GM21381 (cell line): ENCODE measurements around the gene ANKRD33B.

Source experiments
- ATAC-seq: cut with Tn5 transposase; IDR thresholded peaks from one replicate; pipeline ENCODE4 v1.9.1; 2021; ENCODE audit warnings: mild to moderate bottlenecking, moderate library complexity; ENCODE audit not compliant: unreplicated experiment

ANKRD33B gene

DNA sequence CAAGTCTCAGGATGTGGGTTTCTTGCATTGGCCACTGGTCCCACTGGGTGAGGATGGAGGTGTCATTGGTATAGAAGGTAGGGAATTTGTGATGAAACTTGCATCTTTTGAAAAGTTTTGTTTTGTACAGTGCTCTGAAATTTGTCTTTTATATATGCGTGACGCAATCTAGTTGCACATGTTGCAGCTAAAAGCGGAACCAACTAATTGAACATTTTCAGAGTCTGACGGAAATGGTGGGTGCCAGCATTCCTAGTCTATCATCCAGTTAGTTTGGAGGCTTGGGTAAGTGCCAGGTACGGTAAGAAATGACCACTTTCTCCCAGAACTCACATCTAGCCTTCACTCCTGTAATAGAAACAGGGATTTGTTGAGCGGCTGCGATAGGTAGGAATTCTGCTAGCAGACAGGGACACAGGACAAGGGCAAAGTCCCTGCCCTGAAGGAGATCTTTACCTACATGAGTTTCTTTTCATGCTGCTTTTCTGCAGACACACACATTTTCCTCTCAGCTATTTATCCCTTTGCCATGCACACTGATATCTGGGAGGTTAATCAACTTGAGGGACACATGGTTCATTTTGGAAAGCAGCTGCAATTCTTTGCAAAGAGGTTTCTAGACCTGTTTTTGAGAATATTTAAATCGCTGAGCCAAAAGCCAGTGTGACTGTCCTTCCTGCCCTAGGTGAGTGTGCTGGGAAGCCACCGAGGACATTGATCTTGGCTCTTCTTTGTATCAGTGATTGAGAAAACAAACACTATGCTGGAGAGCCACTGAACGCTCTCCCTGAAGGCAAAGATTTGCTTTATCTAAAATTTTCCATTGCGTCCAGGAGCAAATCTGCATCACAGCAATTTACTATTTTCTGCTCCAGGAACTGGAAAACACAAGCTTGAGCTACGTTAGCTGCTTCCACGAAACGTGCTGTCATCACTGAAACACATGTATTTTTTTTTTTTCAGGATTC, 107.5 kb downstream of the ANKRD33B start:
- ATAC-seq = no peak

DNA sequence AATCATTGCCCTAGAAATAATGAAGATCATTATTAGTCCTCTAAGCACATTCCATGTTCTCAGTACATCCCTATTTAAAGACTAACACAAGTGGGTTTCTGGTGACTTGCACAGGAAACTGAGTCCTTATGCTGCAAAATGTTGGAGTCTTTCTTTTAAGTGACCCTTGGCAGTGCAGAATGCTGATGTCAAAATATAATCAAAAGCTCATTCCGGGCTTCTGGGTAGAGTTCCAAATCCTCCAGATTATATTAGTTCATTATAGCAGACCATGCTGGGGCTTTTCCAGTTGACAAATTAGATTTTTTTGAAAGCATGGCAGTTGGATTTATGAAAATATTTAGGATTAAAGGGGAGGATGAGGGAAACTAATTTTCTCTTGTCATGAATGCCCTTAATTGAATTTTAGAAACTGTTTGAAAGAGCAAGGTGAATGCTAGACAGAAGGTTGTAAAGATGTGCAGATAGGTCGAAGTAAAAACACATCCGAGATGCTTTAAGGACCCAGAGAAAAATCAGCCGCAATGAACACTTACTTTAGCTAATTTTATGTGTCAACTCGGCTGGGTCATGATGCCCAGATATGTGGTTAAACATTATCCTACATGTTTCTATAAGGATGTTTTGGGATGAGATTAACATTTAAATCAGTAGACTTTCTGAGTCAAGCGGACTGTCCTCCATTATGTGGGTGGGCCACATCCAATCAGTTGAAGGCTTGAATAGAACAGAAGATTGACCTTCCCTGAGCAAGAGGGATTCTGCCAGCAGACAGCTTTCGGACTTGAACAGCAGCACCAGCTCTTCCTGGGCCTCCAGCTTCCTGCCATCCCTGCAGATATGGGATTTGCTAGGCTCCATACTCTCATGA, 108.5 kb downstream of the ANKRD33B start:
- ATAC-seq = no peak

DNA sequence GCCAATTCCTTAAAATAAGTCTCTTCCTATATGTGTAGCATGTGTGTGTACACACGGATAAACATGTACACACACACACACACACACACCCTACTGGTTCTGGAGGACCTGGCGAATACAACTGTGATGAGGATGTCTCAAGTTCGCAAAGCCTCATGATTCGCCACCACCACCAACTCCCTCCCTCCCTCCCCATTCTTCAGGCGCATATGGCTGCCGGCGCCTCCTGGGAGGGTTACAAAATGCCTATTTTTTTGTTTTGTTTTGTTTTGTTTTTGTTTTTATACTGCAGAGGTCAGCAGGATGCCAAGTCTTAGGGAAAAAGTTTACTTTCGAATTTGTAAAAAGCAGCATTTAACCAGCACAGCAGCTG, 109.1 kb downstream of the ANKRD33B start:
- ATAC-seq = no peak

DNA sequence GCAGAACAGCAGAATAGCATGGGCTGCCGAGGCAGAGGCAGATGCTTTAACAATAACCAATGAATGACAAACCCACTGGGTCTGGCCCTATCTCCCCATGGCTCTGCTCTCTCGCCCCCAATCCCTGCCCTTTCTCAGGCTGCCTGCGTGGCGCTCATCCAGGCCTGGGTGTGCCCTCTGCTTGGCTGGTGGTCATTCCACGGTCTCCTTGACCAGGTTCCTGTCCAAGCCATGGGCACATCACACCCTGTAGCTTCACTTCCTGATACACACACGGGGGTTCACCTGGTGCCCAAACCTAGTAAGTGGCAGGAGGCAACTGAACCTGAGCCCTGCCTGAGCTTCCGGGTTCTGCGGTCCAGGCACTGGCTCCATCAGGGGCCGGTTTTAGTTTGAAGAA, 109.5 kb downstream of the ANKRD33B start:
- no peak for ATAC-seq

DNA sequence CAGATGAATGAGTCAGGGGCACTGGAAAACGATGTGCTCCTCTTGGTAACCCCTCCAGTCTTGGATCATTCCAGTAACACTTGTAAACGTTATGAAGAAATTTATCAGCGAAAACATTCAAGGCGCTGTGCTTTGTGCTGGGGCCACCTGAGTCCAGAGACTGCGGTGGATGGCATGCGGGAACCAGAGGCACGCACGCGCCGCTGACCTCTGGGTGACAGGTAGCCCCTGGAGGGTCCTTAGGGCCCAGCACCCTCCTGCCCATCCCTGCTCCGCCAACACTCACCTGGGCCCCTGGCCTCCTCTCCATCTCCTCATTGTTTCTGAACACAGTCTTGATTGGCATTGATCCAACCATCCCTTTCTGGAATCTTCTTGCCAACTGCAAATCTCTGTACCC, 110.2 kb downstream of the ANKRD33B start:
- no peak for ATAC-seq

DNA sequence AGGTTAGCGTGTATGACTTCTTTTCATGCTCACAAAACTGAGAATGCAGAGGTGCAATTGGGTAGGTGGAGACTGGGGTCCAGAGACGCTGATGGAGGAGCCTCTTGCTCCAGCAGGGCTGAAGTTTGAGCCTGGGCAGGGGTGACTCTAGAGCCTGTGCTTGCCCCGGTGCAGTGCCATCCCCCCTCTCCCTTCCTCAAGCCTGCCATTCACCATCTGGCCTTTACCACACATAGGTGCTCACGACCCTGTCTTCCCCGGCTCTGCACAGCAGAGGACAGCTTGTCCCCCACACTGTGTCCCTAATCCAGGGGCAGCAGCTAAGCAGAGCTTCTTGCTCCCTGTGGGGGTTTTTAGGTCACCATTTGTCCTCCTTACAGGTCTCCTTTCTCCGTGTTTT, 110.7 kb downstream of the ANKRD33B start:
- ATAC-seq = no peak

DNA sequence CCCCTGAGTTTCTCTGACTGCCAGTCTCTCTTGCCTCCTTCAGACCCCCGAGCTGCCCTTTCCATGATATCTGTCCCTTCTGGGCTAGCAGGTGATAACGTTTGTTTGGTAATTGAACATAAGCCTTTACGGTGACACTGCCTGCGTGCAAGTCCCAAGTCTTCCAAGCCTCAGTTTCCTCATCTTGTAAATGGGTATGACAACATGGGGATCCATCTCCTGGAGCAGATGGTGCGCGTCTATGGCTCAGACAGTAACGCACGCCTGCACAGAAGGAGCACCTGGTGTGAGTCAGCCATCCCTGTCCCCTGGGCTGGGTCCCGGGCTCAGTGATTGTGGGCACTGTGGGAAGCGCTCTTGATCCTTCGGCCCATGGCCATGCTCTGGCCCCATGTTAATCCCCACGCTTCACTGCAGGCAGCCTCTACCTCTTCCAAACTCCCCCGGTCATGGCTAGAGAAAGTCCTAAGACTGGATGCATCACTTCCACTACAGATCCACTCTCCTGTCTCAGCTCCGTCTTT, 111.4 kb downstream of the ANKRD33B start:
- ATAC-seq = no peak

DNA sequence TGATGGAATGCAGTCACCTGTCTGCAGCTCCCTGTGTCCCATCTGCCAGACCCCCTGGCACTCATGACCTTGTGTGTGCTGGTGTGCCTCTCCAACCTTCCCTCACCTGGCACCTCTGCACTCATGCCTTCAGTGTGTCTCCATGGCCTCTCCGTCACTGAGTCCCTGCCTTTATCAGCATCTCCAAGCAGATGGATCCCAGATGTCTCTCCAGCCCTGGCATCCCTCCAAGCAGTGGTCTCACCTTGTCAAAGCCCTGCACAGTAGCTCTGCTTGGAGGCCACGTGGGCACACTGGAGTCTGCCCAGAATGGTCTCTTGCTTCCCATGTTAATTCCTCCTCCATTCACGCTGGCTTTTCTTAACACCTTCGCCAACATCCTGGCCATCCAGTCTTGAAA, 112.4 kb downstream of the ANKRD33B start:
- ATAC-seq = no peak

DNA sequence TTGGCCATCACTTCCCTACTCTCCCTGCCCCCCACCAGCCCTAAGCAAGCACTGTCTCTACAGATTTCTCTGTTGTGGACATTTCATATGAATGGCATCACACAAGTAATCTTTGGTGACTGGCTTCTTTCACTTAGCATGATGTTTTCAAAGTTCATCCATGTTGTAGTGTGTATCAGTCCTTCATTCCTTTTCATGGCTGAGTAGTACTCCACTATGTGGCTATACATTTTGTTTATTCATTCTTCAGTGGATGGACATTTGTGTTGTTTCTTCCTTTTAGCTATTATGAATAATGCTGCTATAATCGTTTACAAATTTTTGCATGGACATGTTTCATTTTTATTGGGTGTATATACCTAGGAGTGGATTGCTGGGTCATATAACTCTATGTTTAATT, 113.1 kb downstream of the ANKRD33B start:
- no peak for ATAC-seq

DNA sequence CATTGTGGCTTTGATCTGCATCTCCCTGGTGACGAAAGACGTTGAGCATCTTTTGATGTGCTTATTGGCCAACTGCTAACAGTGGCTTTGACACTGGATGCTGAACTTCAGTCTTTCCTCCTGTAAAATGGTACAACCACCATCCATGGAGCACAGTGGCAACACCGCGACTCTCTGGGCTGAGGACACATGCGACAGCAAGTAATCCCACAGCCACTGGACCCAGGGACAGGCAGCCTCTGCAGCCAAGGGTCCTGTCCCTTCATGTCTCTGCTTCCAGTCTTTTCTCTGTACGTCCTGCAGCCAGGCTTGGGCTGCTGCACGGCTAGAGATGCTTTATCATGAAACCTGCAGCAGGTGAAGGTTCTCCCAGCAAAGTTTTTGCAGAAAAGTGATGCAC, 113.7 kb downstream of the ANKRD33B start:
- no peak for ATAC-seq

DNA sequence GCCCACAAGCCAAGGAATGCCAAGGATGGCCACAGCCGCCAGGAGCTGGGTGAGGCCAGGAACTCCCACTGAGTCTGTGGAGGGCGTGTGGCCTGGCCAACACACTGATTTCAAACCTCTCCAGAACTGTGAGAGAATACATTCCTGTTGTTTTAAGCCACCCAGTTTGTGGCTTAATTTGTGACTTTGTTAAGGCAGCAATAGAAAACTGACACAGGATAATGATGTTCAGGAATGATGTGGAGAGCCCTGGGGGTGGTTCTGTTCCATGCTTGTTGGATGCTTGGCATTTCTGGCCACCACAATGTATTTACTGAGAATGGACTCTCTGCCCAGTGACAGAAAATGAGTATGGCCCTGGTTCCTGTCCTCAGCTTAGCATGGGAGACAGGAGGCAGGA, 114.4 kb downstream of the ANKRD33B start:
- ATAC-seq = no peak

DNA sequence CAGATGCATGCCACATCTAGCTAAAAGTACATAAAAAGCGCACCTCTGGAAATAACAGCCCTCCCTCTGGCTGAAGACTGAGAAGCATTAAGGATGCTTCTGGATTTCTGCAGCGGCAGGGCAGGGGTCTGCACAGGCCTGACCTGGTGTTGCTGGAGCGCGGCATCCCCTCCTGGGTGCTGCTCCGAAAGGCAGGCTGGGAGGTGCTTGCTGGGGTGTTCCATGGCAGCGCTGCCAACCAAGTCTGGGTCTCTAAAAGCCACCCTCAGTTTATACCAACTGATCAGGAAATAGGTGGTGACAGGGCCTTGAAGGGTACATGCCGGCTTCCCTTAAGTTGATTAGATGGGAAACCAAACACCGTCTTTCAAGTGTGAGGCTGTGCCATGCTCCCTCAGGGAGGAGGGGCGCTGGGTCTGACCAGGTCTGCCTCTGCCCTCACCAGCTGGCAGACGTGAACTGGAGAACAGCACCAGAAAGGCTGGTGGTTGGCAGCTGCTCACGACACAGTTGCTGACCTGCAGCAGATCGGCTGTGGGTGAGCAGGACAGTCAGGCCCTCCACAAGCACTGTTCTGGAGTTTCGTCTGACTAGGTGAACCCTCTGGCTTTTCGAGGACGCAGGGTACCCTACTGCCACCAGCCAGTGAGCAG, 115.6 kb downstream of the ANKRD33B start:
- ATAC-seq = no peak

DNA sequence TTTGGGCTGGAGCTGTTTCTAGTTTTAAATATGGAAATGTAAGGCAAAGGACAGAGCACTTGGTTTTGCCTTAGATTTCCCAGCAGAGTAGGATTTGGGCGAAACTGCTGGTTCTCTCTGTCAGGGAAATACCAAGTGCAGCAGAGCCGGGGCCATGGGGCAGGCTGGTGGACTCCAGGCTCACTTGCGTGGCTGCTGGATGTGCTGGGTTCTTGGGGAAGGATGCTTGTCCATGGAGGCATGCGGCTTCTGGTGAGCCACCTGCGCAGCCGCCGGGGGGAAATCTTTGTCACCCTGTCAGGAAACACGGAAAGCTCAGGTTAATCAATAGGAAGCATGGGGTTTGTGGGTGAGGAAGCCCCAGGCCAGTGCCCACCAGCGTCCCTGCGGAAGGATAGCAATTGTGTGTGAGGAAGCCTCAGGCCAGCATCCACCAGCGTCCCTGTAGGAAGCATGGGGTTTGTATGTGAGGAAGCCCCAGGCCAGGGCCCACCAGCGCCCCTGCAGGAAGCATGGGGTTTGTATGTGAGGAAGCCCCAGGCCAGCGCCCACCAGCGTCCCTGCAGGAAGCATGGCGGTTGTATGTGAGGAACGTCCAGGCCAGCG, 117.1 kb downstream of the ANKRD33B start:
- no peak for ATAC-seq

DNA sequence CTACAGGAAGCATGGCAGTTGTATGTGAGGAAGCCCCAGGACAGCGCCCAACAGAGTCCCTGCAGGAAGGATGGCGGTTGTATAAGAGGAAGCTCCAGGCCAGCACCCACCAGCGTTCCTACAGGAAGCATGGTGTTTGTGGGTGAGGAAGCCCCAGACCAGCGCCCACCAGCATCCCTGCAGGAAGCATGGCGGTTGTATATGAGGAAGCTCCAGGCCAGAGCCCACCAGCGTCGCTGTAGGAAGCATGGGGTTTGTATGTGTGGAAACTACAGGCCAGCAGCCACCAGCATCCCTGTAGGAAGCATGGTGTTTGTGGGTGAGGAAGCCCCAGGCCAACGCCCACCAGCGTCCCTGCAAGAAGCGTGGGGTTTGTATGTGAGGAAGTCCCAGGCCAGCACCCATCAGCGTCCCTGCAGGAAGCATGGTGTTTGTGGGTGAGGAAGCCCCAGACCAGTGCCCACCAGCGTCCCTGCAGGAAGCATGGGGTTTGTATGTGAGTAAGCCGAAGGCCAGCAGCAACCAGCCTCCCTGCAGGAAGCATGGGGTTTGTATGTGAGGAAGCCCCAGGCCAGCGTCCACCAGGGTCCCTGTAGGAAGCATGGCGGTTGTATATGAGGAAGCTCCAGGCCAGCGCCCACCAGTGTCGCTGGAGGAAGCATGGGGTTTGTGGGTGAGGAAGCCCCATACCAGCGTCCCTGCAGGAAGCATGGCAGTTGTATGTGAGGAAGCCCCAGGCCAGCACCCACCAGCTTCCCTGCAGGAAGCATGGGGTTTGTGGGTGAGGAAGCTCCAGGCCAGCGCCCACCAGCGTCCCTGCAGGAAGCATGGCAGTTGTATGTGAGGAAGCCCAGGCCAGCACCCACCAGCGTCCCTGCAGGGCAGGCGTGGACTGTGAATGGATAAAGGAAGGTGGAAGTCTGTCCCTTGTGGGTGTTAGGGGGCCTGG, 118.1 kb downstream of the ANKRD33B start:
- no peak for ATAC-seq

DNA sequence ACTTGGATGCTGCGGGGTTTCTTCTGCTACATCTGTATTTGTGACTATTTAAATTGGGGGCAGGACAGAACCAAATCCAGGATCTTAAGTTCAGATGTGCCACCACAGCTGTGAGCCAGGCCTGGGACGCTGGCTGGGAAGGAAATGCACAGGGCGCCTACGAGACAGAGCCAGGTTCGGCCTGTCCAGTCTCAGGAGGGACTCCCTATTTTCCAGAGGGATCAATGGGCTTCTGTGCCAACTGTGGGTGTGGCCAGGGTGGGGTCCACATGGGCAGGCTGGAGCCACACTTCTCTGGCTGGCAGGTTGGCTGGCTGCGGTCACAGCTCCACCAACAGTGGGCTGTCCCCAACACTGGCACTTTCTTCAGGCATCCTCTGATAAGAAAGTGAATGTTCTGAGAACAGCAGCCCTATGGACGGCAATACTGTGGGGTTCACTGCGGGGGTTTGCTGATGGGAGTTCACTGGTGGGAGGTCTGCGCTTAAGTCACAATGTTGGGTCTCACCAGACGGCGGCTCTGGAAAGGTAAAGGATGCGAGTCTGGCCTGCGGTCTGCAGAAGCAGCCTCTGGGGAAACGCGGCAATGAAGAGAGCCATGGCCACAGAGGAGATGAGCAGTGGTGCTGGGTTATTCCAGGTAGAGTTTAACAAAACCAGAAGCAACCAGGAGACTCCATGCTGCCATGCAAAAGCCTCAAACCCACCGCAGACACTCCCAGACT, 119.1 kb downstream of the ANKRD33B start:
- no peak for ATAC-seq

DNA sequence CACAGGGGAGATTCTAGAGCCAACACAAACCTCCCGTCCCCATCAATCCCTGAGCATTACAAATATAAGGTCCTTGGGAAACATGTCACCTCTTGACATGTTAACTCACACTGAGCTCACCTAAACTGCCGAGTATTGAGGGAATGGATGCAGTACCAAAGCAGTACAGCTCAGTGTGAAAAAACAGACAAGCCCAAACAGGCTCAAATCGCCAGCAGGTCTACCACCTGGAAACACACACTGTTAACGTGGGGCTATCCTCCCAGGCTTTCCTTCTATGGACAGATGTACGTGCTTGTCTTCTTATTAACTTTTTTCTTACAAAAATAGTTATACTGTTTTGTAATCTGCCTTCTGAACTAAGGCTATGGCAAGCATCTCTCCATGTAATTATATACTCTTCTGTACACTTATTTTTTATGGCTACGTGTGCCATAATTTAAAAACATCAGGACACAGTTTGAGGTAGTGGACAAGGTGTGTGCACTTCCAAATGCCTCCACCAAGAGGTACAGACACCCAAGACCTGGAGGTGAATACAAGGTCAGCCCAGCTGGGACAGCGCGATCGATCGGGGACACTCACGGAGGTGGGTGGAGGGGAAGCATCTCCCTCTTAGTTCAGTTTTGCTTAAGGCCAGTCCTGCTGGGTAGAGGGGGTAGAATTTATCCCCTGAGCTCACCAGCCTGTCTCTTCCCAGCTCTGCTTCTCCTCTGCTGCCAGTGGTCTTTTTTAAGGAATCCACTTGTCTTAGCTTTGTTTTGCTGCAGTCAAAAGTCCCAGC, 120.6 kb downstream of the ANKRD33B start:
- peak; percentile 37 for ATAC-seq

DNA sequence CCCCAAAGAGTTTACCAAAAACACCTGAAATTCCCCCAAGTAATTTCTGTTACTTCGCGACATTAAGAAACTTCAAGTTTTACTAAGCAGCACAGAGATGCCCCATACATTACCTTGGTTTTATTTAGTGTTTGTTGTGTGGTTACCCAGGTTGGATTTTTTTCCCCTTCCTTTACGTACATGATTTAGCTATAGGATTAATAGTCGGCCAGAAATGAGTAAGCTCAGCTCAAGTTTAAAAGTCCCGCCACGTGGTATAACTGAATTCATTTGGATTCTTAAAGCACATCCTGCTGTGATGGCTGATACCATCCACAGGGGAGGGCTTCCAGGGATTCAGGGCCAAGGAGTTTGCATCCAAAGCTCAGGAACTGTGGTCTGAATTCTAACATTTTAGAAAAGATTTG, 121.2 kb downstream of the ANKRD33B start:
- ATAC-seq = peak; percentile 59

DNA sequence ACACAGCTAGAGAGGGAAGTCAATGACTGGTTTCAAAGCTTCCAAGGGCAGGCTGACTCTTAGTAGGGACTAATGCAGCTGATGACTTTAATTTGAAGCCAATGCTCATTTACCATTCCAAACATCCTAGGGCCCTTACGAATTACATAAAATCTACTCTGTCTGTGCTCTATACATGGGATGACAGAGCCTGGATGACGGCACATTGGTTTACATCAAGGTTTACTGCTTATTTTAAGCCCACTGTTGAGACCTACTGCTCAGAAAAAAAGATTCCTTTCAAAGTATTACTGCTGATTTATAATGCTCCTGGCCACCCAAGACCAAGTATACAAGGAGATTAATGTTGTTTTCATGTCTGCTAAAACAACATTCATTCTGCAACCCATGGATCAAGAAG, 123.0 kb downstream of the ANKRD33B start:
- no peak for ATAC-seq
